ENCODE results near the gene MYBPC1.

GRCh38 chr12:101608301-101609133, 13.7 kb downstream of the MYBPC1 start:
- TF ChIP-seq CTCF (IDR thresholded peaks at IDR 0.05) (no peak), POLR2A (IDR thresholded peaks at IDR 0.05) (no peak), POLR2AphosphoS5 (IDR thresholded peaks at IDR 0.05) (peak; percentile 86)

All from prostate gland (tissue), 2 donors.